SJCRH30 (cell line): ENCODE results near the gene ABLIM1. TPM values are rescaled to one million over a fixed set of nuclear protein-coding genes. Genes with fewer than 3 reads are reported as not detected.

Source experiments
- DNase-seq, 2 experiments: peaks; one replicate each; pipeline ENCODE4 v3.0.0-alpha.2; 2015 to 2020
- H3K27ac ChIP-seq: fragments of 250-450 bp; sonication (Bioruptor Pico); 2 replicates; pipeline ENCODE4 v1.5.1; 2020; ENCODE audit warnings: mild to moderate bottlenecking, moderate library complexity
- H3K27me3 ChIP-seq: fragments of 250-450 bp; sonication (Bioruptor Pico); 2 replicates; pipeline ENCODE4 v1.5.1; 2020; ENCODE audit warnings: mild to moderate bottlenecking, moderate library complexity
- H3K36me3 ChIP-seq: fragments of 250-450 bp; sonication (Bioruptor Pico); 2 replicates; pipeline ENCODE4 v1.5.1; 2020; ENCODE audit warnings: mild to moderate bottlenecking, moderate library complexity
- H3K4me1 ChIP-seq: fragments of 250-450 bp; sonication (Bioruptor Pico); 2 replicates; pipeline ENCODE4 v1.5.1; 2020; ENCODE audit warnings: mild to moderate bottlenecking, moderate library complexity
- H3K4me3 ChIP-seq: fragments of 250-450 bp; sonication (Bioruptor Pico); 2 replicates; pipeline ENCODE4 v1.5.1; 2020; ENCODE audit warnings: mild to moderate bottlenecking, moderate library complexity
- H3K9me3 ChIP-seq: fragments of 250-450 bp; sonication (Bioruptor Pico); replicated peaks from 2 replicates; pipeline ENCODE4 v1.5.1; 2020; ENCODE audit warnings: mild to moderate bottlenecking, moderate library complexity
- total RNA-seq: library from RNA; depleted of rRNA; stranded (reverse); fragments of >200 nt; shearing (Covaris generic); gene quantifications from 2 replicates; pipeline ENCODE4 v1.2.3, GENCODE V29; 2014

The ABLIM1 gene
- total RNA-seq, 1 experiment from 2014 or later: 23.9 TPM

GRCh38 chr10:114553436-114553835, 104.6 kb downstream of the ABLIM1 start:
- Histone ChIP-seq H3K9me3 (no peaks in the 10 kb centered on the region; the same call in 1 of the 2 replicates), H3K27ac (no peak overlapping the region), H3K4me3 (no peak overlapping the region), H3K27me3 (no peaks in the 10 kb centered on the region), H3K4me1 (peaks cover 8% of the 10 kb centered on the region), H3K36me3 (no peaks in the 10 kb centered on the region)
- DNase-seq: no peak

GRCh38 chr10:114552050-114552449, 106.0 kb downstream of the ABLIM1 start:
- no peak overlapping the region for H3K4me3 ChIP-seq
- no peak overlapping the region for H3K27ac ChIP-seq
- no peaks in the 10 kb centered on the region for H3K36me3 ChIP-seq
- H3K27me3 ChIP-seq: no peaks in the 10 kb centered on the region
- DNase-seq: no peak
- peaks cover 8% of the 10 kb centered on the region for H3K4me1 ChIP-seq
- no peaks in the 10 kb centered on the region for H3K9me3 ChIP-seq

DNA sequence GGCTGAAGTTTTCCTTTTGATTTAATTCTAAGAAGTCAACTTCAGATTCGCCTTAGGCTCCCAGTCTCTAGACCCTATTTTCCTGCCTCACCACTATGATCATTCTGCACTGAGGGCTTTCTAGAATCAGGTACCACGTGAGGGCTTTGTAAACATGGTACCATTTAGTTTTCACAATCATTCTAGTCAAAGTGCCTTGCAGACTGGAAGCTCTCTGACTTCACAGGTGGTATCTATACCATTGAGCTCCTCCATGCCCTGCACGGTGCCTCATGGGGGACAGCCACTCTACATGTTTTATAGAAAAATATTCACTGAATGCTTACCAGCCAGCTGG, 106.5 kb downstream of the ABLIM1 start:
- H3K4me1 ChIP-seq: peaks cover 8% of the 10 kb centered on the region
- no peaks in the 10 kb centered on the region for H3K36me3 ChIP-seq
- H3K27me3 ChIP-seq: no peaks in the 10 kb centered on the region
- no peaks in the 10 kb centered on the region for H3K9me3 ChIP-seq
- no peak overlapping the region for H3K4me3 ChIP-seq
- no peak overlapping the region for H3K27ac ChIP-seq
- no peak for DNase-seq

GRCh38 chr10:114550756-114551635, 107.1 kb downstream of the ABLIM1 start:
- DNase-seq: peak; percentile 81 to 90
- H3K9me3 ChIP-seq: no peaks in the 10 kb centered on the region
- H3K4me1 ChIP-seq: peaks cover 8% of the 10 kb centered on the region
- no peaks in the 10 kb centered on the region for H3K36me3 ChIP-seq
- H3K27ac ChIP-seq: no peak overlapping the region
- H3K27me3 ChIP-seq: no peaks in the 10 kb centered on the region
- H3K4me3 ChIP-seq: no peak overlapping the region

DNA sequence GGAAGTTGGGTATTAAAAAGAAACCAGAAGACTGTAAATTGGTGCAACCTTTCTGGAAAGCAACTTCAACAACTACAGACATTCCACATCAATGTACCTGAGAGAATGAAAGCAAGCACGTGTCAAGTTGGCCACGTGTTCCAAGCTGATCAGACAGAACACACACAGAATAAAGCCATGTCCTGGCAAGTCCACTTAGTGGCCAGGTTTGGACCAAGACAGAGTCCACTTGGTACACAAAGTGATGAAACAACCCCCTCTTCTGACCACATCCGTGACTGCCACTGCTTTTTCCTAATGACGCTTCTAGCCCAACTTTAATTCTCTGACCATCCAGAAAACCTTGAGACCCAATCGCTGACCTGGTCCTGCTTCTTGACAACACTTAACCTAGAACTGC, 109.4 kb downstream of the ABLIM1 start:
- Histone ChIP-seq H3K4me1 (peaks cover 8% of the 10 kb centered on the region), H3K27ac (no peak overlapping the region), H3K27me3 (no peaks in the 10 kb centered on the region), H3K36me3 (no peaks in the 10 kb centered on the region; the same call in none of the 2 replicates), H3K4me3 (no peak overlapping the region), H3K9me3 (no peaks in the 10 kb centered on the region)
- peak in 1 of 2 experiments; percentile 44 for DNase-seq

GRCh38 chr10:114547514-114547913, 110.6 kb downstream of the ABLIM1 start:
- DNase-seq: no peak
- H3K4me3 ChIP-seq: no peak overlapping the region
- H3K27me3 ChIP-seq: no peaks in the 10 kb centered on the region
- H3K4me1 ChIP-seq: peaks cover 8% of the 10 kb centered on the region
- no peak overlapping the region for H3K27ac ChIP-seq
- H3K9me3 ChIP-seq: no peaks in the 10 kb centered on the region
- H3K36me3 ChIP-seq: no peaks in the 10 kb centered on the region; the same call in none of the 2 replicates

GRCh38 chr10:114547056-114547455, 111.0 kb downstream of the ABLIM1 start:
- H3K4me3 ChIP-seq: no peak overlapping the region
- H3K27ac ChIP-seq: no peak overlapping the region
- no peaks in the 10 kb centered on the region for H3K9me3 ChIP-seq
- H3K27me3 ChIP-seq: no peaks in the 10 kb centered on the region
- no peaks in the 10 kb centered on the region; the same call in none of the 2 replicates for H3K36me3 ChIP-seq
- peaks cover 7% of the 10 kb centered on the region for H3K4me1 ChIP-seq
- DNase-seq: no peak

DNA sequence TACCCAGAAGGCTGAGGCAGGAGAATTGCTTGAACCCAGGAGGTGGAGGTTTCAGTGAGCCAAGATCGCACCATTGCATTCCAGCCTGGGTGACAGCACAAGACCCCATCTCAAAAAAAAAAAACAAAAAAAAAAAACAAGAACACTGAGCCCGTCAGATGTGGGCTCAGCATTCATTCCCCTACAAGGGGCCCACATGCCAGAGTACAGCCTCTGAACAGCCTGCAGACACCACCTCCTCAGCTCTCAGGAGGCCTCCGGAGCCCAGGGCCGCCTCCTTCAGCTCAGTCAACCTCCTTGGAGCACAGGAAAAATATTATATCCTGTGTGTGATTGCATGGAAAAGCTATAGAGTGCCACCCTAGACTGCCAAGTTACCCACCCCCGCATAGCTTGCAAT, 112.3 kb downstream of the ABLIM1 start:
- no peak overlapping the region for H3K27ac ChIP-seq
- no peaks in the 10 kb centered on the region for H3K4me1 ChIP-seq
- H3K4me3 ChIP-seq: no peak overlapping the region
- H3K36me3 ChIP-seq: no peaks in the 10 kb centered on the region; the same call in none of the 2 replicates
- H3K27me3 ChIP-seq: no peaks in the 10 kb centered on the region
- H3K9me3 ChIP-seq: no peaks in the 10 kb centered on the region
- no peak for DNase-seq

DNA sequence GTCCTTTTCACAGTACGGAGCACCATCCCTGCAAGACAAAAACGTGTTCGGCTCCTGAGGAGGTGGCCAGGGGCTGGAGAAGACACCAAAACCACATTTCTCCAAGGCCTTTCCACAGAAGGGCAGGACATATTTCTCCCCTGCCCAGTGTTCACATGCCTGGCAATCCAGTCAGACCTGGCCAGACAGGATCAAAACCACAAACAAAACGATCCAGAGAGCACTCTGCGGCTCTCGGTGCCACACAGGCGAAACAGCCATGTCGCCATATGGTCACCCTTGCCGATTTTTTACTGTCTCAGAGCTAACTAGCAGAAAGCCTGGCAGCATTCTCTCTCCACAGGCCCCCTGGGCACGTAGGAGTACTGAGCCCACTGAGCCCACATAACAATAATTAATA, 113.0 kb downstream of the ABLIM1 start:
- H3K27me3 ChIP-seq: no peaks in the 10 kb centered on the region
- no peaks in the 10 kb centered on the region for H3K9me3 ChIP-seq
- H3K4me1 ChIP-seq: no peaks in the 10 kb centered on the region
- H3K36me3 ChIP-seq: no peaks in the 10 kb centered on the region; the same call in none of the 2 replicates
- no peak overlapping the region for H3K4me3 ChIP-seq
- H3K27ac ChIP-seq: no peak overlapping the region
- DNase-seq: no peak

DNA sequence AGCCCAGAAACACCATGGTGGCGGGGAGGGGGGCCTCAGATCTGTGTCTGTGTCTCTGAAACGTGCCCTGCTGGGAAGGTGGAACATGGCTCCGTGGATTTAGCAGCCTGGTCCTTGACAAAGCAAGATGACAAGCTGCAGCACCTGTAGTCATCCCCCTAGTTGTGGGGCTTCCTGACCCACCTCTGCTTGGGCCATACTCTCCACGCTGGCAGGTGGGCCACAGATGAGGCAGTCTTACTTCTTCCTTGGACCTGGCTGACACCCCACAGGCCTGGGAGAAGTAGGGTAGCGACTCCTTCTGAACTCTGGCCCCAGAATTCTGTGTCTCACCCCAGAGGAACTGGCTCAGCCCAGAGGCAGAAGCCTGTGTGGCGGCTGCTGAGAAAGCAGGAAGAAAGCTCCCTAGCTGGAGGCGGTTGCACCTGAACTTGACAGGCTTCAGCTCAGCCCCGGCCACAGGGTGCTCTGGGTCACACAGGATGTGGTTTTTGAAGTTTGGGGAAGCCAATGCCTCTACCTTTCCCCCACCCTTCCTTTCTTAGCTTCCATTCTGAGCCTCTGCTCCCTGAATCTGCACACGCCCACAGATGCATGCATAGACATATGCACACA, 113.9 kb downstream of the ABLIM1 start:
- Histone ChIP-seq H3K4me3 (no peak overlapping the region), H3K4me1 (no peaks in the 10 kb centered on the region), H3K36me3 (no peaks in the 10 kb centered on the region; the same call in none of the 2 replicates), H3K9me3 (no peaks in the 10 kb centered on the region), H3K27ac (no peak overlapping the region), H3K27me3 (no peaks in the 10 kb centered on the region)
- no peak for DNase-seq

- H3K27ac ChIP-seq: no peak overlapping the region
- H3K9me3 ChIP-seq: no peaks in the 10 kb centered on the region
- H3K27me3 ChIP-seq: no peaks in the 10 kb centered on the region
- no peaks in the 10 kb centered on the region; the same call in none of the 2 replicates for H3K36me3 ChIP-seq
- no peak for DNase-seq
- H3K4me3 ChIP-seq: no peak overlapping the region
- no peaks in the 10 kb centered on the region for H3K4me1 ChIP-seq
These were observed 114.6 kb downstream of the ABLIM1 start for GRCh38 chr10:114543456-114543855.

- Histone ChIP-seq H3K4me3 (no peak overlapping the region), H3K9me3 (no peaks in the 10 kb centered on the region), H3K27ac (no peak overlapping the region), H3K27me3 (no peaks in the 10 kb centered on the region), H3K36me3 (no peaks in the 10 kb centered on the region; the same call in none of the 2 replicates), H3K4me1 (no peaks in the 10 kb centered on the region)
- no peak for DNase-seq
These were observed 115.7 kb downstream of the ABLIM1 start for GRCh38 chr10:114542373-114542772.

DNA sequence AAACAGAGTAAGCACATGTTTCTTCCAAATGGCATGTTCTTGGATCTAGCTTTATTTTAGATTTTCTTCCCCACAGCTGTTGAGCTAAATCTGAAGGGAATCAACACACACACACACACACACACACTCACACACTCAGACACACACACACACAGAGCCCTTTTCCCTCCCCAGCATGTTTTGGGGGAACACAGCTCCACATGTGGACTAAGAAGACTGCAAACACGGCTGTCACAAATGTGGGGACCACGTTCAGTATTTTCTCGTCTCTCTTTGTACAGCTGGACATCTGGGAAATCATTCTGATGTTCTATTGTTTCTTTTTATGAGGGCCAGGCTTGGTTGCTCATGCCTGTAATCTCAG, 116.3 kb downstream of the ABLIM1 start:
- Histone ChIP-seq H3K9me3 (peaks cover 2% of the 10 kb centered on the region; the same call in 1 of the 2 replicates), H3K27ac (no peak overlapping the region), H3K36me3 (no peaks in the 10 kb centered on the region; the same call in none of the 2 replicates), H3K4me3 (no peak overlapping the region), H3K27me3 (no peaks in the 10 kb centered on the region), H3K4me1 (no peaks in the 10 kb centered on the region)
- DNase-seq: no peak

DNA sequence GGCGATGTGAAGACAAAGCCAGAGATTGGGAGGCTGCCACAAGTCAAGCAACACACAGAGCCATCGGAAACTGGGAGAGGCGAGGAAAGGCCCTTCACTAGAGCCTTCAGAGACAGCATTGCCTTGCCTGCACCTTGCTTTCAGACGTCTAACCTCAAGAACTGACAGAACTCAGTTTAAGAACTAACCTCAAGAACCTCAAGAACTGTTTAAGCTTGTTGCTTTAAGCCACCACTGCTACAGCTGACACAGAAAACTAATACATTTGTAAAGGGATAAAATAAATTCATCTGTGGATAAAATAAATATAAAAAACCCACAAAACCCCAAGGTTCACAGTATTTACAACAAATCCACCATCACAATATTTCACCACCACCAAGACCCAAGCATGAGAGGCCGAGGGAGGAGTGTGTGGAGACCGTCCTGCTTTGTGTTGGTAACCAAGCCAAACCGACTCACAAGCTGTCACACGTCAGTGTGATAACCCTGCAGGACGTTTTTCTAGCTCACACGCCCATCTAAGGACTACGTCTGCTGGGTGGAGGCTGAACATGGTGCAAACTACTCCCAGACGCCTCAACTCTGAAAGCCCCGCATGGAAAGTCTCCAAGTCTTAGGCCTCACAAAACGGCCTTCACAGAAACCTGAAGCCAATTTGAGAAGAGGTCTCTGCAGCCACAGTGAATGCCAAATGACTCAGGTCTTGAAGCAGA, 116.8 kb downstream of the ABLIM1 start:
- no peaks in the 10 kb centered on the region for H3K27me3 ChIP-seq
- H3K4me3 ChIP-seq: no peak overlapping the region
- H3K27ac ChIP-seq: no peak overlapping the region
- DNase-seq: no peak
- no peaks in the 10 kb centered on the region for H3K4me1 ChIP-seq
- peaks cover 5% of the 10 kb centered on the region; the same call in 1 of the 2 replicates for H3K9me3 ChIP-seq
- peaks cover 2% of the 10 kb centered on the region for H3K36me3 ChIP-seq

- H3K4me3 ChIP-seq: no peak overlapping the region
- peaks cover 5% of the 10 kb centered on the region for H3K9me3 ChIP-seq
- H3K4me1 ChIP-seq: no peaks in the 10 kb centered on the region
- peaks cover 6% of the 10 kb centered on the region for H3K36me3 ChIP-seq
- no peak overlapping the region for H3K27ac ChIP-seq
- no peaks in the 10 kb centered on the region for H3K27me3 ChIP-seq
- DNase-seq: no peak
These were observed 117.8 kb downstream of the ABLIM1 start for GRCh38 chr10:114540236-114540635.
